Tibial artery (tissue), 4 donors: ENCODE results near the gene THSD4.

Source experiments
- DNase-seq, 2 donors: peaks; one replicate each; pipeline ENCODE4 v3.0.0-alpha.2; 2019
- H3K27ac ChIP-seq, 2 donors: fragments of 200-600 bp; sonication (generic) in 1 of 2; 1 replicate in 1 of 2; 2 replicates in 1 of 2; pipeline ENCODE4 v1.5.1; 2018 to 2019; ENCODE audit warnings: mild to moderate bottlenecking in 1 of 2
- H3K27me3 ChIP-seq, 2 donors: fragments of 200-600 bp; sonication (generic) in 1 of 2; one replicate each; pipeline versions ENCODE4 v1.5.1 to v1.6.0; 2016 to 2019
- H3K36me3 ChIP-seq, 3 donors: fragments of 200-600 bp; sonication (generic) in 2 of 3; one replicate each; pipeline ENCODE4 v1.5.1; 2016 to 2019; ENCODE audit warnings: mild to moderate bottlenecking in 2 of 3
- H3K4me1 ChIP-seq, 4 donors: fragments of 200-600 bp; sonication (generic) in 2 of 4; 1 replicate in 3 of 4; 2 replicates in 1 of 4; pipeline ENCODE4 v1.5.1; 2016 to 2019
- H3K4me3 ChIP-seq, 2 donors: fragments of 200-600 bp; sonication (generic) in 1 of 2; 1 replicate in 1 of 2; 2 replicates in 1 of 2; pipeline ENCODE4 v1.5.1; 2018 to 2019; ENCODE audit warnings: mild to moderate bottlenecking in 2 of 2
- H3K9me3 ChIP-seq, 3 donors: fragments of 200-600 bp; sonication (generic) in 1 of 3; one replicate each; pipeline ENCODE4 v1.5.1; 2016 to 2019
- CTCF ChIP-seq, 2 experiments: fragments of 200-600 bp in 1 of 2; fragments of 450-650 bp in 1 of 2; IDR thresholded peaks; one replicate each; pipeline ENCODE4 v1.5.1; 2017 to 2019; ENCODE audit warnings: antibody characterized with exemption in 2 of 2, mild to moderate bottlenecking in 1 of 2, moderate library complexity in 1 of 2
- intact Hi-C: fragments of 100-400 bp; cut with DNase I; formaldehyde crosslinking; loops from one replicate; pipeline ENCODE4 v1.15.0; 2023; ENCODE audit warnings: low total_unique reads

Gene THSD4

GRCh38 chr15:71792521-71792920, 677.2 kb downstream of the THSD4 start:
- TF ChIP-seq CTCF (IDR thresholded peaks at IDR 0.05): no peak
- intact Hi-C loops: no loop called here
- Histone ChIP-seq H3K36me3 (no peaks in the 10 kb centered on the region), H3K27ac (no peak overlapping the region), H3K27me3 (no peaks in the 10 kb centered on the region), H3K4me3 (no peak overlapping the region), H3K4me1 (no peaks in the 10 kb centered on the region), H3K9me3 (no peaks in the 10 kb centered on the region)
- DNase-seq: no peak

GRCh38 chr15:71798641-71799040, 683.4 kb downstream of the THSD4 start:
- Histone ChIP-seq H3K27me3 (no peaks in the 10 kb centered on the region), H3K27ac (no peak overlapping the region), H3K4me1 (no peaks in the 10 kb centered on the region), H3K4me3 (no peak overlapping the region), H3K36me3 (no peaks in the 10 kb centered on the region), H3K9me3 (no peaks in the 10 kb centered on the region)
- TF ChIP-seq CTCF (IDR thresholded peaks at IDR 0.05): no peak
- intact Hi-C loops: no loop called here
- no peak for DNase-seq

GRCh38 chr15:71800190-71800589, 684.9 kb downstream of the THSD4 start:
- H3K9me3 ChIP-seq: no peaks in the 10 kb centered on the region
- TF ChIP-seq CTCF (IDR thresholded peaks at IDR 0.05): no peak
- H3K36me3 ChIP-seq: no peaks in the 10 kb centered on the region
- no peak for DNase-seq
- H3K27ac ChIP-seq: no peak overlapping the region
- H3K27me3 ChIP-seq: no peaks in the 10 kb centered on the region
- H3K4me1 ChIP-seq: no peaks in the 10 kb centered on the region
- intact Hi-C loops: loop anchor here (5.0 to 10.0 kb wide), 3 partner anchors 53 to 355 kb away; no protein-coding TSS in a partner anchor
- no peak overlapping the region for H3K4me3 ChIP-seq

GRCh38 chr15:71800835-71801745, 685.8 kb downstream of the THSD4 start:
- H3K27ac ChIP-seq: no peak overlapping the region
- no peak overlapping the region for H3K4me3 ChIP-seq
- H3K36me3 ChIP-seq: no peaks in the 10 kb centered on the region
- no peaks in the 10 kb centered on the region for H3K4me1 ChIP-seq
- intact Hi-C loops: loop anchor here (5.0 to 10.0 kb wide), 3 partner anchors 54 to 356 kb away; no protein-coding TSS in a partner anchor
- DNase-seq: no peak
- H3K9me3 ChIP-seq: no peaks in the 10 kb centered on the region
- peak; percentile 90 to 97 for TF ChIP-seq CTCF (IDR thresholded peaks at IDR 0.05)
- H3K27me3 ChIP-seq: no peaks in the 10 kb centered on the region

GRCh38 chr15:71801935-71802655, 686.8 kb downstream of the THSD4 start:
- no peaks in the 10 kb centered on the region for H3K27me3 ChIP-seq
- H3K36me3 ChIP-seq: no peaks in the 10 kb centered on the region
- intact Hi-C loops: loop anchor here (5.0 to 10.0 kb wide), 3 partner anchors 55 to 357 kb away; no protein-coding TSS in a partner anchor
- H3K4me3 ChIP-seq: no peak overlapping the region
- no peak overlapping the region for H3K27ac ChIP-seq
- H3K4me1 ChIP-seq: peaks cover 0 to 7% (median 4%) of the 10 kb centered on the region in 4 donors
- DNase-seq: no peak
- no peak for TF ChIP-seq CTCF (IDR thresholded peaks at IDR 0.05)
- no peaks in the 10 kb centered on the region for H3K9me3 ChIP-seq
